Right cardiac atrium (tissue), 5 donors: ENCODE measurements around the gene ZG16B. TPM values are rescaled to one million over a fixed set of nuclear protein-coding genes. Genes with fewer than 3 reads are reported as not detected.
A peak's percentile ranks its signal among the peaks of the same experiment; 100 is the strongest.

ENCODE experiments used
- ATAC-seq, 2 donors: fragments of 200-7000 bp; cut with Tn5 transposase; one replicate each; pipeline versions ENCODE4 v1.8.0 to v1.9.1; 2020; ENCODE audit warnings: moderate library complexity in 2 of 2, mild to moderate bottlenecking in 1 of 2
- DNase-seq, 3 donors: peaks; one replicate each; pipeline ENCODE4 v3.0.0-alpha.2; 2020
- H3K27ac ChIP-seq: one replicate; pipeline ENCODE4 v1.5.1; 2013; ENCODE audit warnings: mild to moderate bottlenecking, low read length, control low read depth, moderate library complexity
- H3K27me3 ChIP-seq: one replicate; pipeline ENCODE4 v1.6.1; 2013; ENCODE audit not compliant: control insufficient read depth, insufficient read depth
- H3K4me1 ChIP-seq: one replicate; pipeline ENCODE4 v1.6.1; 2013; ENCODE audit warnings: low read length; ENCODE audit not compliant: control insufficient read depth, insufficient read depth
- H3K4me3 ChIP-seq: one replicate; pipeline ENCODE4 v1.5.1; 2013; ENCODE audit warnings: low read length, control low read depth
- H3K9me3 ChIP-seq: one replicate; pipeline ENCODE4 v1.6.1; 2013; ENCODE audit warnings: low read length; ENCODE audit not compliant: control insufficient read depth
- WGBS: extraction: QIAGEN DNeasy Blood & Tissue Kit; methylation state at CpG from one replicate; pipeline ENCODE4 v1.1.7; 2013; 5-methylcytosine and 5-hydroxymethylcytosine counted together
- intact Hi-C, 4 donors: fragments of 100-400 bp; cut with DNase I; formaldehyde crosslinking; loops; one replicate each; pipeline versions ENCODE4 v1.11.0 to v1.14.0; 2022 to 2023
- polyA plus RNA-seq: library from polyadenylated mRNA; stranded (reverse); fragments of 200-250 nt; gene quantifications from one replicate; pipeline ENCODE4 v1.2.3, GENCODE V29; 2013
- total RNA-seq, 4 donors: library from RNA; stranded (reverse); fragmentation: NEBNext Ultra II Directional; extraction: Animal tissue kit (Norgen Biotek cat#: 25700); gene quantifications; one replicate each; pipeline ENCODE4 v1.2.1, GENCODE V29; 2021
- donor health status: healthy with polysubstance abuse.
- donor health status: DM: no; HTN: yes; CAD: no.
- donor health status: DM: no; HTN: no; CAD: no.
- donor health status: DM: no; HTN: yes; CAD: no; lungs with severe emphysema.
- donor health status: DM: yes; HTN: yes; CAD: no.

Gene ZG16B
- total and polyA plus RNA-seq, 5 donors = 0.35 to 0.64 (median 0.51) TPM; not detected in 2

DNA sequence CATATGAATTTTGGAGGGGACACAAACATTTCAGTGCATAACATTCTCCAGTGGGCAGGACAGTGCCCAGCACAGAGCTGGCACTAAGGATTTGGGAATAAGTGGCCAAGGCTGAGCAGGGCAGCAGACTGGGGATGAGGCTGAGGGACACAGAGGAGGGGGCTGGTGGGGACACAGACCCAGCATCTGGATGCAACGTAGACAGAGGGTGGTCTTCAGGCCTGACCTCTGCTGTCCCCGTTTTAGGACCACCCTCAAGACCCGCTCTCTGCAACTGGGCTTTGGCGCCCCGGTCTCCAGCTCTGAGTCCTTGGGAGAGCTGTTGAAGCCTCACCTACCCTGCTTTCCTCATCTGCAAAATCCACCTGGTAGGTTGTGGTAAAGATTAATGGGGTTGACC is 39.5 kb upstream of the ZG16B start:
- H3K4me3 ChIP-seq = no peak overlapping the region
- H3K9me3 ChIP-seq = no peaks in the 10 kb centered on the region
- 80% methylated on average over 5 of the region's 5 CpGs for WGBS
- H3K4me1 ChIP-seq = no peaks in the 10 kb centered on the region
- intact Hi-C loops = no loop called here
- H3K27ac ChIP-seq = no peak overlapping the region
- H3K27me3 ChIP-seq = no peaks in the 10 kb centered on the region
- DNase-seq (no peak), ATAC-seq (peak in 1 of 2 donors; percentile 32)

- intact Hi-C loops = no loop called here
- H3K27me3 ChIP-seq = no peaks in the 10 kb centered on the region
Observed at GRCh38 chr16:2791174-2791573, 38.9 kb upstream of the ZG16B start.

DNA sequence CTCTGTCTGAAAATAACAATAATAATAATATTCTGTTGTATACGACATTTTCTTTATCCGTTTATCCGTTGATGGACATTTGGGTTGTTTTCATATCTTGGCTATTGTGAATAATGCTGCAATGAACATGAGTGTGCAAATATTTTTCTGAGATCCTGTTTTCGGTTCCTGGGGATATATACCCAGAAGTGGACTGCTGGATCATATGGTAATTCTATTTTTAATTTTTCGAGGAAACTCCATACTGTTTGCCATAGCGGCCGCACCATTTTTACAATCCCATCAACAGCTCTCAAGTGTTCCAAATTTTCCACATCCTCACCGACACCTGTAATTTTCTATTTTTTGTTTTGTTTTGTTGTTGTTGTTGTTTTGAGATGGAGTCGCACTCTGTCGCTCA is 37.2 kb upstream of the ZG16B start:
- ATAC-seq (no peak), DNase-seq (no peak)
- Histone ChIP-seq H3K4me3 (no peak overlapping the region), H3K27me3 (no peaks in the 10 kb centered on the region), H3K9me3 (no peaks in the 10 kb centered on the region), H3K4me1 (no peaks in the 10 kb centered on the region), H3K27ac (no peak overlapping the region)
- whole genome bisulfite sequencing = 85% methylated on average over 10 of the region's 10 CpGs
- intact Hi-C loops = no loop called here

More at GRCh38 chr16:2791174-2791573, 38.9 kb upstream of the ZG16B start:
- H3K27ac ChIP-seq = no peak overlapping the region
- no peak overlapping the region for H3K4me3 ChIP-seq
- DNase-seq (no peak), ATAC-seq (no peak)
- no peaks in the 10 kb centered on the region for H3K9me3 ChIP-seq
- no peaks in the 10 kb centered on the region for H3K4me1 ChIP-seq
- WGBS = 79% methylated on average over 8 of the region's 8 CpGs

- H3K27me3 ChIP-seq = no peaks in the 10 kb centered on the region
- no peak overlapping the region for H3K27ac ChIP-seq
- H3K9me3 ChIP-seq = no peaks in the 10 kb centered on the region
- WGBS = 70% methylated on average over 7 of the region's 7 CpGs
- ATAC-seq = no peak
- intact Hi-C loops = no loop called here
- H3K4me1 ChIP-seq = no peaks in the 10 kb centered on the region
- no peak overlapping the region for H3K4me3 ChIP-seq
- no peak for DNase-seq
Observed at GRCh38 chr16:2795395-2796143, 34.5 kb upstream of the ZG16B start.

DNA sequence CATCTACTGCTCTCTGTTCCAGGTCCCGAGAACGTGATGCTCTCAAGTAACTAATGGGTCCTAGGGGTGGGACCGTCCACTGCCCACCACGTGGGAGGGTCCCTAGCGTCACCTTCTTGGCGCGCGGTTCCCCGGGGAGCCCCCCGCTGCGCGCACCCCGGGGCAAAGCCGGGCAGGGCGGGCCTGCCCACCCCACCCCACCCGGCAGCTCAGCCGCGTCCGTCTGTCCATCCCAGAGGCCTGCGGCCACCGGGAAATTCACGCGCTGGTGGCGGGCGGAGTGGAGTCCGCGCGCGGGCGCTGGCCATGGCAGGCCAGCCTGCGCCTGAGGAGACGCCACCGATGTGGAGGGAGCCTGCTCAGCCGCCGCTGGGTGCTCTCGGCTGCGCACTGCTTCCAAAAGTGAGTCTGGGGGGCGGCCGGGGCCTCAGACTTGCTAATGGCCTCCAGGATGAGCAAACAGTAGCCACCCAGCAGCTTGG is 31.3 kb upstream of the ZG16B start:
- no peaks in the 10 kb centered on the region for H3K27me3 ChIP-seq
- H3K4me3 ChIP-seq = no peak overlapping the region
- no peaks in the 10 kb centered on the region for H3K4me1 ChIP-seq
- intact Hi-C loops = no loop called here
- no peak overlapping the region for H3K27ac ChIP-seq
- DNase-seq (peak in 1 of 3 donors; percentile 29), ATAC-seq (no peak)
- no peaks in the 10 kb centered on the region for H3K9me3 ChIP-seq
- WGBS = 75% methylated on average over 39 of the region's 39 CpGs

GRCh38 chr16:2799205-2799858 is 30.8 kb upstream of the ZG16B start:
- Histone ChIP-seq H3K4me3 (no peak overlapping the region), H3K9me3 (peaks cover 3% of the 10 kb centered on the region), H3K4me1 (no peaks in the 10 kb centered on the region), H3K27me3 (no peaks in the 10 kb centered on the region), H3K27ac (no peak overlapping the region)
- DNase-seq = no peak
- no peak for ATAC-seq
- WGBS = 83% methylated on average over 21 of the region's 21 CpGs
- intact Hi-C loops = no loop called here

GRCh38 chr16:2799859-2800226 is 30.3 kb upstream of the ZG16B start:
- intact Hi-C loops = no loop called here
- ATAC-seq (peak in 1 of 2 donors; percentile 36), DNase-seq (no peak)
- Histone ChIP-seq H3K27me3 (no peaks in the 10 kb centered on the region), H3K27ac (no peak overlapping the region), H3K4me1 (no peaks in the 10 kb centered on the region), H3K4me3 (no peak overlapping the region), H3K9me3 (peaks cover 3% of the 10 kb centered on the region)
- 53% methylated on average over 1 of the region's 1 CpG for WGBS

DNA sequence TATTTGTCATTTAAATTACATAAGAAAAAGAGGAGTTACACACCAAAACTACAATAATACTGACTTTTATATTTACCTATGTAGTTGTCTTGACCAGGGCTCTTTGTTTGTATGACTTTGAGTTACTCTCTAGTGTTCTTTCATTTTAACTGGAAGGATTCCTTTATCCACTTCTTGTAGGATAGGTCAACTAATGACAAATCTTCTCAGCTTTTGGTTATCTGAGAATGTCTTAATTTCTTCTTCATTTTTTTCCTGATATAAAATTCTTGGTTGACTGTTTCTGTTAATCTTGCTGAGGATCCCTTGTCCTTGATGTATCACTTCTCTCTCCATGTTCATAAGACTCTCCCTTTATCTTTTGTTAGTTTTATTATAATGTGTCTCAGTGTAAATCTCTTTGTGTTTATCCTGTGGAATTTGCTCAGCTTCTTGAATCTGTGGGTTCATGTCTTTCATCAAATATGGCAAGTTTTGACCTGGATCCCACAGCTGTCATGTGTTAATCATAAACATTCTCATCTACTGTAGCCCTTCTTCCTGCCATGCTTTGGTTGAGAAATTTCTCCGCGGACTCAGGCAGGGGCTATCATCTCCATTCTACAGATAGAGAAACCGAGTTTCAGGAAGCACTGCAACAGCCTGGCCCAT is 26.4 kb upstream of the ZG16B start:
- DNase-seq (no peak), ATAC-seq (no peak)
- WGBS = 82% methylated on average over 3 of the region's 3 CpGs
- Histone ChIP-seq H3K27ac (no peak overlapping the region), H3K4me3 (no peak overlapping the region), H3K27me3 (no peaks in the 10 kb centered on the region), H3K4me1 (no peaks in the 10 kb centered on the region), H3K9me3 (peaks cover 3% of the 10 kb centered on the region)
- intact Hi-C loops = no loop called here

- H3K4me3 ChIP-seq = no peak overlapping the region
- intact Hi-C loops = no loop called here
- DNase-seq (no peak), ATAC-seq (no peak)
- H3K9me3 ChIP-seq = peaks cover 3% of the 10 kb centered on the region
- WGBS = 89% methylated on average over 4 of the region's 4 CpGs
- H3K27ac ChIP-seq = no peak overlapping the region
- no peaks in the 10 kb centered on the region for H3K27me3 ChIP-seq
- no peaks in the 10 kb centered on the region for H3K4me1 ChIP-seq
Observed at GRCh38 chr16:2804728-2805127, 25.4 kb upstream of the ZG16B start.

DNA sequence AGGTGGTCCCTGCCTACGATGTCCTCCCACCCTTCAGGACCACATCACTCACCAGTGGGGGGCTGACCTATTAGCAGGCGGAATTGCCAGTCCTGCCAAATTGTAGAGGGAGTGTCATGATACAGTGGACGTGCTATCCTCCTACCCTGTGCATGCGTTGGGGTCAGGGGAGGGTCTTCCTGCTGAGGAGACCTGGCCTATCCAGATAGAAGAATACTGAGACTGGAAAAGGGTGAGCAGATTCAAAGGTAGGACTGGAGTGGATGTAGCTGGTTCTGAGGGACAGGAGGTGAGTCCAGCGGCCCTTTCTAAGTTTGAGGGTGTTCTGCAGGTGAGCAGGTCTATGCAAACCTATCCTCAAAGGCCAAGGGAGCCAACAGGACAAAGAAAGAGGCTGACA is 23.8 kb upstream of the ZG16B start:
- WGBS = 64% methylated on average over 5 of the region's 5 CpGs

DNA sequence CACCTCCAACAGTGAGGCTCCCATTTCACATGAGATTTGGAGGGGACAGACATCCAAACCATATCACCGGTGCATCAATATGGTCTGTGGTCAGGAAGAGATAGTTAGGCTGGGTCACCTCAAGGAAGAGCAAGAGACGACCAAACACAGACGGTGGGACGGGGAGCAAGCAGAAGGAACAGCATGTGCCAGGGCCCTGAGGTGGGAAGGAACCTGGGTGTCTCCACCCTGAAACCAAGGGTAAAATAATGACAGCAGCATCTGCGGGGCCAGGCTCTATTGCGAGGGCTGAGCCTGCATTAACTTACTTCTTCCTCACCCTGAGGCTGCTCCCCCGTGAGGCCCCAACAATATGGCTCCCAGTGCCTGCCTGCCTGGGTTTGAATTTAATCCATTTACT is 21.9 kb upstream of the ZG16B start:
- ATAC-seq (no peak), DNase-seq (no peak)
- intact Hi-C loops = no loop called here
- no peaks in the 10 kb centered on the region for H3K4me1 ChIP-seq
- WGBS = 85% methylated on average over 7 of the region's 7 CpGs
- no peak overlapping the region for H3K4me3 ChIP-seq
- no peaks in the 10 kb centered on the region for H3K27me3 ChIP-seq
- peaks cover 3% of the 10 kb centered on the region for H3K9me3 ChIP-seq
- no peak overlapping the region for H3K27ac ChIP-seq

More for the DNA sequence above, 23.8 kb upstream of the ZG16B start:
- DNase-seq = no peak
- H3K27ac ChIP-seq = no peak overlapping the region
- H3K9me3 ChIP-seq = peaks cover 3% of the 10 kb centered on the region
- no peaks in the 10 kb centered on the region for H3K27me3 ChIP-seq
- no peak for ATAC-seq
- H3K4me1 ChIP-seq = no peaks in the 10 kb centered on the region
- intact Hi-C loops = no loop called here
- no peak overlapping the region for H3K4me3 ChIP-seq
